SH-SY5Y (cell line): ENCODE results near the gene IL13.

Experiments used
- GATA2 ChIP-seq: IDR thresholded peaks from 2 replicates; pipeline ENCODE4 v1.6.1; 2011; ENCODE audit warnings: mild to moderate bottlenecking, low read depth, low read length
- GATA3 ChIP-seq: IDR thresholded peaks from 2 replicates; pipeline ENCODE4 v1.6.1; 2011; ENCODE audit warnings: low read depth, mild to moderate bottlenecking, low read length, moderate library complexity

The IL13 gene

GRCh38 chr5:132684922-132685720 lies 27.1 kb downstream of the IL13 start:
- TF ChIP-seq GATA2 (no peak), GATA3 (no peak)

DNA sequence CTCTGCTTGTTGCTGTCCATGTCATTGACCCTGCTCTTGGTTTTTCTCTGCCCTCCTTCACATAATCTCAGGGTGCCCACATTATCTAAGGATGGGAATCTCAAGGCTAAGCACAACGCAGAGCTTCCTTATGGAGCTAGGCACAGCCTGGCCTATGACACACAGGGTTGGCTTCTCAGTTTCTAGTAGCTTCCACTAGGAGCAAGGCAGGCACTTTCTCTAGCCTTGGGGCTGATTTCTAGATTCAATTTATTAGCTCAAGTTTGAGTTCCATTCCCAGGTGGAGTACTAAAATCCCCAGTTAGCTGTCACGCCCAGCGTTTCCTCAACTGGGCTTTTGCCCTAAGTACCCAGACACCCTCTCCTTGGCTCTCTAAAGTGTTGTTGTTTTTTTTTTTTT lies 28.2 kb downstream of the IL13 start:
- TF ChIP-seq GATA3 (no peak), GATA2 (no peak)

DNA sequence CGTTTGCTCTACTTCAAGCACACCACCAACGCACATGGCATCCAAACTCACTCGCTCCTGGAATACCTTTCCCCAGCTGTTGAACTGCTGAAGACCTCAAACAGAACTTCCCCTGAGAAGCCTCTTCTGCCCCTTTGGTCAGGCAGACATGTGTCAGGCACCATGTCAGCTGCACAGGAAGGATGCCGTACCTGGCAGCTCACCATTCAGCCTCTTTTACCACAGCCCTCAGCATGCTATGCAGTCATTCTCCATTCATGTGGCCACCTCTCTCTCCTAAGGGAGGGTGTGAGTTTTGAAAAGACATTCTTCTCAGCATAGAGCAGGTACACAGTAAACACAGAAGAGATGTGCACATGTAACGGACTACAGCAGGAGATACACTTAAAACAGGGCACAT lies 30.0 kb downstream of the IL13 start:
- TF ChIP-seq GATA2 (no peak), GATA3 (no peak)

- no peak for TF ChIP-seq GATA3
Observed at GRCh38 chr5:132688536-132689339, 30.8 kb downstream of the IL13 start.

DNA sequence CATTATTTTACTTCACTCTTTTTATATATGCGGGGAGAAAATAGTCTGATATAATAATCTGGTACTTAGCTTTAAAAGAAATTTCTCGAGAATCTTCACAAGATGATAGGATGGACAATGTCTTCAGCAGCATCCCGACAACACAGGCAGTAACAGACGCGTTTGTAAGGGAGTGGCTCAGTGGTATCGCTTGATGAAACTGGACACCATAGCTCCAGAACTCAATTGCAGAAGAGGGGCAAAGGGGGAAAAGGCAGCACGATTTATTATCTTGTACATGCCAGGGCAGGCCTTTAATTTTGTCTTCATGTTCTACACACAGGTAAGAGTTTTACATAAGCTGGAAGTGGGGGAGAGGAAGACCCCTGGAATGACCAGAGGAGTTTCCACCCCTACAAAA lies 31.5 kb downstream of the IL13 start:
- TF ChIP-seq GATA3 (no peak), GATA2 (no peak)

GRCh38 chr5:132690156-132690555 lies 32.2 kb downstream of the IL13 start:
- TF ChIP-seq GATA2 (no peak), GATA3 (no peak)

- TF ChIP-seq GATA2 (no peak), GATA3 (no peak)
Observed at GRCh38 chr5:132692632-132692967, 34.6 kb downstream of the IL13 start.

- no peak for TF ChIP-seq GATA3
- no peak for TF ChIP-seq GATA2
Observed at GRCh38 chr5:132695956-132696355, 38.0 kb downstream of the IL13 start.

DNA sequence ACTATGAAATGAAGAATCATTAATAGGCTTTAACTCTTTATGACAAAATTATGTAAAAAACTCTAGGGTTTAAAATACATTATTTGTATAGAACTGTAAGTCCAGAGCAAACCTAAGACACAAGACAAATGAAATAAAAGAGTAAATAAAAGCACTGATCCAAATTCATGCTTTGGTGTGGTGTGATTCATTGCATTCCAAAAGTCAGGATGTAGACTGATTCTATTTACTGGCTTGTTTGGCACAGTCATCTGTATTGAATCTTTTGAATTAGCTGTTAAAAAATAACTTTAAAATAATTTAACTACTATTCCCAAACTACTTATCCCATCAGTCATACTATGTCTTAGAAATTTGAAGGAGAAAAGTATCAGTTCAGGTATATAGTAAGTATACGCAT lies 46.9 kb downstream of the IL13 start:
- TF ChIP-seq GATA3 (no peak), GATA2 (no peak)

- no peak for TF ChIP-seq GATA3
Observed at GRCh38 chr5:132708645-132709044, 50.7 kb downstream of the IL13 start.
